HL-60 (cell line): Measurements from ENCODE around the gene PCGF3.
"Not testable (repeated sequence)": the region's sequence is repeated elsewhere in the genome, so short reads cannot be mapped to it uniquely, and the experiment has no call there.

ENCODE experiments used
- DNase-seq, 2 experiments: peaks; one replicate each; pipeline ENCODE4 v3.0.0-alpha.2; 2010 to 2020; ENCODE audit warnings: low read depth in 1 of 2, low spot score in 1 of 2
- H3K27ac ChIP-seq: fragments of 250-450 bp; sonication (Bioruptor Pico); replicated peaks from 2 replicates; pipeline ENCODE4 v1.5.1; 2020; ENCODE audit warnings: mild to moderate bottlenecking, moderate library complexity
- H3K27me3 ChIP-seq: fragments of 250-450 bp; sonication (Bioruptor Pico); 2 replicates; pipeline ENCODE4 v1.5.1; 2021; ENCODE audit warnings: mild to moderate bottlenecking, moderate library complexity; ENCODE audit not compliant: insufficient read depth, poor library complexity, severe bottlenecking
- H3K4me3 ChIP-seq: replicated peaks from 2 replicates; pipeline ENCODE4 v1.5.1; 2011; ENCODE audit warnings: mild to moderate bottlenecking, control low read depth, low read length; ENCODE audit not compliant: insufficient read depth
- CTCF ChIP-seq: IDR thresholded peaks from one replicate; pipeline ENCODE4 v1.5.1; 2011; ENCODE audit warnings: low read length, control low read depth, inconsistent platforms; ENCODE audit not compliant: insufficient read depth
- GABPA ChIP-seq: IDR thresholded peaks from 2 replicates; pipeline ENCODE4 v1.6.1; 2012; ENCODE audit warnings: low read depth
- POLR2AphosphoS5 ChIP-seq: IDR thresholded peaks from 2 replicates; pipeline ENCODE4 v1.6.1; 2012; ENCODE audit warnings: low read depth
- SPI1 ChIP-seq: IDR thresholded peaks from 2 replicates; pipeline ENCODE4 v1.6.1; 2012; ENCODE audit warnings: low read depth, mild to moderate bottlenecking, borderline replicate concordance
- TF ChIP-seq, protein P1 (sequence below): IDR thresholded peaks from 2 replicates; pipeline ENCODE4 v1.6.1; 2012; ENCODE audit warnings: low read depth; ENCODE audit not compliant: insufficient replicate concordance

Gene PCGF3

GRCh38 chr4:754221-755120 is 48.8 kb downstream of the PCGF3 start:
- no peaks in the 10 kb centered on the region for H3K27me3 ChIP-seq
- H3K27ac ChIP-seq, result no peak overlapping the region
- H3K4me3 ChIP-seq, result no peak overlapping the region
- TF ChIP-seq SPI1 (no peak), CTCF (no peak), GABPA (no peak), POLR2AphosphoS5 (no peak)
- TF ChIP-seq, protein P1, sequence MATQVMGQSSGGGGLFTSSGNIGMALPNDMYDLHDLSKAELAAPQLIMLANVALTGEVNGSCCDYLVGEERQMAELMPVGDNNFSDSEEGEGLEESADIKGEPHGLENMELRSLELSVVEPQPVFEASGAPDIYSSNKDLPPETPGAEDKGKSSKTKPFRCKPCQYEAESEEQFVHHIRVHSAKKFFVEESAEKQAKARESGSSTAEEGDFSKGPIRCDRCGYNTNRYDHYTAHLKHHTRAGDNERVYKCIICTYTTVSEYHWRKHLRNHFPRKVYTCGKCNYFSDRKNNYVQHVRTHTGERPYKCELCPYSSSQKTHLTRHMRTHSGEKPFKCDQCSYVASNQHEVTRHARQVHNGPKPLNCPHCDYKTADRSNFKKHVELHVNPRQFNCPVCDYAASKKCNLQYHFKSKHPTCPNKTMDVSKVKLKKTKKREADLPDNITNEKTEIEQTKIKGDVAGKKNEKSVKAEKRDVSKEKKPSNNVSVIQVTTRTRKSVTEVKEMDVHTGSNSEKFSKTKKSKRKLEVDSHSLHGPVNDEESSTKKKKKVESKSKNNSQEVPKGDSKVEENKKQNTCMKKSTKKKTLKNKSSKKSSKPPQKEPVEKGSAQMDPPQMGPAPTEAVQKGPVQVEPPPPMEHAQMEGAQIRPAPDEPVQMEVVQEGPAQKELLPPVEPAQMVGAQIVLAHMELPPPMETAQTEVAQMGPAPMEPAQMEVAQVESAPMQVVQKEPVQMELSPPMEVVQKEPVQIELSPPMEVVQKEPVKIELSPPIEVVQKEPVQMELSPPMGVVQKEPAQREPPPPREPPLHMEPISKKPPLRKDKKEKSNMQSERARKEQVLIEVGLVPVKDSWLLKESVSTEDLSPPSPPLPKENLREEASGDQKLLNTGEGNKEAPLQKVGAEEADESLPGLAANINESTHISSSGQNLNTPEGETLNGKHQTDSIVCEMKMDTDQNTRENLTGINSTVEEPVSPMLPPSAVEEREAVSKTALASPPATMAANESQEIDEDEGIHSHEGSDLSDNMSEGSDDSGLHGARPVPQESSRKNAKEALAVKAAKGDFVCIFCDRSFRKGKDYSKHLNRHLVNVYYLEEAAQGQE, result no peak
- DNase-seq, result no peak

DNA sequence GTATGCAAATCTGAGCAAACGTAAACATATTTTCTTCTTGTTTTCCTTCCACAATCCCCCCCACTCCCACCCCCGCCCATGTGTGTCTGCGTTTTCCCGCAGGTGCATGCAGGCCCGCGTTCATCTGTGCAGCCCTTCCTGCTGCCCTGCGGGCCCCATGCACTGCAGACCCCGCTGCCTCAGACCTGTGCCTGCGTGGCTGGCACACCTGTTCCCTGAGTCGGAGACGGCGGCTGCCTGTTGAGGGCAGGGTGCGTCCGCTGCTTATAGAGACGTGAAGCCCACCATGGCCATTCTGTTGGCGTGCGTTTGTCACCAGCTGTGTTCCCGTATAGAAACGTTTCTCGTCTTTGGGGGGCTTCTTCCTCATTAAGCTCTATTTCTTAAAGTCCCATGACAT is 51.5 kb downstream of the PCGF3 start:
- Histone ChIP-seq H3K27ac (no peak overlapping the region), H3K27me3 (no peaks in the 10 kb centered on the region), H3K4me3 (no peak overlapping the region)
- TF ChIP-seq SPI1, result no peak
- TF ChIP-seq CTCF, result no peak
- TF ChIP-seq POLR2AphosphoS5, result no peak
- TF ChIP-seq, protein P1, result no peak
- TF ChIP-seq GABPA, result no peak
- DNase-seq, result no peak

GRCh38 chr4:759810-760209 is 54.2 kb downstream of the PCGF3 start:
- H3K27me3 ChIP-seq, H3K27ac ChIP-seq, DNase-seq: not testable (repeated sequence)

GRCh38 chr4:760616-761015 is 55.0 kb downstream of the PCGF3 start:
- DNase-seq, result no peak
- Histone ChIP-seq H3K27ac (no peak overlapping the region), H3K4me3 (no peak overlapping the region), H3K27me3 (no peaks in the 10 kb centered on the region)
- TF ChIP-seq SPI1, result no peak
- TF ChIP-seq GABPA, result no peak
- TF ChIP-seq, protein P1, result no peak
- no peak for TF ChIP-seq POLR2AphosphoS5
- TF ChIP-seq CTCF, result no peak

More at GRCh38 chr4:759810-760209, 54.2 kb downstream of the PCGF3 start:
- H3K4me3 ChIP-seq, result not testable (repeated sequence)
